SK-N-MC (cell line): ENCODE results near the gene TSPAN7.

Experiments
- DNase-seq: peaks from one replicate; pipeline ENCODE4 v3.0.0-alpha.2; 2011; ENCODE audit warnings: low read depth, low spot score
- H3K27ac ChIP-seq: fragments of 200-600 bp; sonication (generic); 2 replicates; pipeline ENCODE4 v1.5.1; 2016; ENCODE audit warnings: mixed run types
- H3K36me3 ChIP-seq: fragments of 200-600 bp; sonication (generic); 2 replicates; pipeline ENCODE4 v1.6.1; 2017; ENCODE audit warnings: antibody characterized with exemption, low read length, mixed read lengths; ENCODE audit not compliant: insufficient read depth
- H3K4me3 ChIP-seq: fragments of 200-600 bp; sonication (generic); 2 replicates; pipeline ENCODE4 v1.5.1; 2016
- H3K9ac ChIP-seq: fragments of 200-600 bp; sonication (generic); 2 replicates; pipeline ENCODE4 v1.8.0; 2017; ENCODE audit warnings: mixed run types, mixed read lengths; ENCODE audit not compliant: insufficient read length
- H3K9me3 ChIP-seq: fragments of 200-600 bp; sonication (generic); 2 replicates; pipeline ENCODE4 v1.6.1; 2017; ENCODE audit warnings: low read depth, mild to moderate bottlenecking, antibody characterized with exemption, low read length, moderate library complexity, mixed read lengths
- EZH2 ChIP-seq: fragments of 200-600 bp; sonication (generic); IDR thresholded peaks from one replicate; pipeline ENCODE4 v1.6.1; 2017; ENCODE audit warnings: antibody characterized with exemption
- FOXP2 ChIP-seq: optimal IDR thresholded peaks from 2 replicates; pipeline ENCODE3; 2011; ENCODE audit warnings: mild to moderate bottlenecking, moderate library complexity; ENCODE audit not compliant: insufficient read depth; ENCODE audit errors: extremely low read length, control extremely low read depth
- POLR2AphosphoS5 ChIP-seq: IDR thresholded peaks from 2 replicates; pipeline ENCODE4 v1.6.1; 2012; ENCODE audit warnings: mild to moderate bottlenecking, low read depth, low read length, borderline replicate concordance

The TSPAN7 gene

DNA sequence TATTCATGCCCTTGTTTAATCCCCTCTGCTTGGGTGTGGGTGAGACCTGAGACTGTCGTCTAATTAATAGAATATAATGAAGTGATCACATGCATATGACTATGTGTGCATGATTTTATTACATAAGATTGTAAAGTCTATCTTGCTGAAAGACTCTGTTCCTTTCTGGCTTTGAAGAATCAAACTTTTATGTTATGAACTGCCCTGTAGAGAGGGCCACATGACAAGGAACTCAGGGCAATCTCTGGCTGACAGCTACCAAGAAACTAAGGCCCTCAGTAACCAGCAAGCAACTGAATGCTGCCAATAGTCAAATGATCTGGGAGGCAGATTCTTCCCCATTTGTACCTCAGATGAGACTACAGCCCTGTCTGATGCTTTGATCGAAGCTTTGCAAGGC lies 13.5 kb downstream of the TSPAN7 start:
- Histone ChIP-seq H3K4me3 (no peak overlapping the region), H3K36me3 (no peaks in the 10 kb centered on the region), H3K27ac (no peak overlapping the region), H3K9ac (no peak overlapping the region), H3K9me3 (no peaks in the 10 kb centered on the region)
- DNase-seq = no peak
- TF ChIP-seq FOXP2 (no peak), EZH2 (no peak), POLR2AphosphoS5 (no peak)

DNA sequence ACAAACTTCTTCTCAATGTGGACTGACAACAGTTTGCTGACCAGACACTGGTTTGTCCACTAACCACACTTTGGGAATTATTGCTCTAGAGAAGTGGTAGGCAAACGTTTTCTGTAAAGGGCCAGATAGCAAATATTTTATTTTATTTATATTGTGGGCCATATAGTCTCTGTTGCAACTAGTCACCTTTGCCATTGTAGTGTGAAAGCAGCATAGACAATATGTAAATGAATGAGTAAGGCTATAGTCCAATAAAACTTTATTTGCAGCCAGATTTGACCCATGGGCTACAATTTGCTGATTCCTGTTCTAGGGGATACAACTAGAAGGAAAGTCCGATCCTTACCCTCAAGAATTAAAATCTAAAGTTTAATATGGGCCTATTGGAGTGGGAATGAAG lies 14.5 kb downstream of the TSPAN7 start:
- no peaks in the 10 kb centered on the region for H3K9me3 ChIP-seq
- no peaks in the 10 kb centered on the region for H3K36me3 ChIP-seq
- H3K9ac ChIP-seq = no peak overlapping the region
- H3K4me3 ChIP-seq = no peak overlapping the region
- no peak overlapping the region for H3K27ac ChIP-seq
- no peak for DNase-seq
- TF ChIP-seq FOXP2 (no peak), POLR2AphosphoS5 (no peak), EZH2 (no peak)

DNA sequence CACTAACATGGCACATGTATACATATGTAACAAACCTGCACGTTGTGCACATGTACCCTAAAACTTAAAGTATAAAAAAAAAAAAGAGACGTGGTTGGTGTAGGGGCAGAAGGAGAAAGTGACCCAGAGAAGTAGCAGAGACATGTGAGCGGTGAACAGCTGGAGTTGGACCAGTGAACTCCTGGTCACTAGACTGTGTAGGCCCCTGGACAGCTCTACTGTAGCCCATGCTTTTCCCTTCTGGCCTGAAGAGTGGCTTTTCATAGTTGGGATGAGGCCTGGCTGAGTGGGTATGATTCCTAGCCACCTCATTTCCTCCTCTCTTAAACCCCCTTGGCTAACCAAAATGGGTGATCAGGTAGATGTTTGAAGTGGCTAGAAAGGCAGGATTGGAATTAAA lies 16.4 kb downstream of the TSPAN7 start:
- DNase-seq = no peak
- TF ChIP-seq EZH2 = no peak
- no peak for TF ChIP-seq POLR2AphosphoS5
- TF ChIP-seq FOXP2 = no peak

DNA sequence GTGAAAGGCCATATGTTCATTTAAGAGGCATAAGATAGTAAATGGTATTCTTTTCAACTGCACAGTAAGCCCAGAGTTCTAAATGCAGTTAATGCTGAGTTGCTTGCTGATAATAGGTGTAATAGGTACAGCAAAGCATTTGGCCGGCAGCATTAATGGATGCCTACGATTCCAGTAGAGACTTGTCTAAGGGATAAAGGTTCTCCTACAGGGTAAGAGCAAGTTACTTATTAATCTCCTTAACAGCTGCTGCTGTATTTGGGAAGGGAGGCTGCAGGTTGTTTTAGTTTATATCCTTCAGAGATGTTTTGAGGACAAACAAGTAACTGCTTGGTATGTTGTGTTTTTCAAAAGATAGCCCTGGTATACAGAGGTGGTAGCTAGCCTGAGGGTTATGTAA lies 16.8 kb downstream of the TSPAN7 start:
- TF ChIP-seq POLR2AphosphoS5 (no peak), EZH2 (no peak), FOXP2 (no peak)
- no peak overlapping the region for H3K9ac ChIP-seq
- DNase-seq = no peak
- no peak overlapping the region for H3K27ac ChIP-seq
- H3K4me3 ChIP-seq = no peak overlapping the region
- no peaks in the 10 kb centered on the region for H3K9me3 ChIP-seq
- H3K36me3 ChIP-seq = no peaks in the 10 kb centered on the region

More for the DNA sequence above, 16.4 kb downstream of the TSPAN7 start:
- Histone ChIP-seq H3K4me3 (no peak overlapping the region), H3K27ac (no peak overlapping the region), H3K9me3 (no peaks in the 10 kb centered on the region), H3K9ac (no peak overlapping the region), H3K36me3 (no peaks in the 10 kb centered on the region)

DNA sequence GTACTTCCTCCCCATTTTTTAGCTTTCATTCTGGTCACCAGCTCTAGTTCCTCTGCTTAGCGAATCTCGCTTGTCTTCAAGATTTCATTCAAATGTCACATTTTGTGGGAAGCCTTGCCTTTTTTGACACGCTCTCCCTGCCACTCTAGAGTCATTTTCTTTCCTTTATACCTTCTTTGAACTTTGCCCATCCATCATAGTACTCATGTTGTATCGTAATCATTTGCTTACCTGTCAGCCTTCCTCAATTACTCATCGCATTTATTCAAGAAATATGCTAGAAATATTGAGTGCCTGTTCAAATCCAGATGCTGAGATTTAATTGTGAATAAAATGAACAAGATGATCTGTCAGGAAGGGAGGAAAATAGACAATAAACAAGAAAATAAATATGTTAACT lies 21.8 kb downstream of the TSPAN7 start:
- Histone ChIP-seq H3K9me3 (no peaks in the 10 kb centered on the region), H3K9ac (no peak overlapping the region), H3K36me3 (no peaks in the 10 kb centered on the region), H3K4me3 (no peak overlapping the region), H3K27ac (no peak overlapping the region)
- TF ChIP-seq POLR2AphosphoS5 = no peak
- TF ChIP-seq FOXP2 = no peak
- no peak for TF ChIP-seq EZH2
- DNase-seq = no peak

DNA sequence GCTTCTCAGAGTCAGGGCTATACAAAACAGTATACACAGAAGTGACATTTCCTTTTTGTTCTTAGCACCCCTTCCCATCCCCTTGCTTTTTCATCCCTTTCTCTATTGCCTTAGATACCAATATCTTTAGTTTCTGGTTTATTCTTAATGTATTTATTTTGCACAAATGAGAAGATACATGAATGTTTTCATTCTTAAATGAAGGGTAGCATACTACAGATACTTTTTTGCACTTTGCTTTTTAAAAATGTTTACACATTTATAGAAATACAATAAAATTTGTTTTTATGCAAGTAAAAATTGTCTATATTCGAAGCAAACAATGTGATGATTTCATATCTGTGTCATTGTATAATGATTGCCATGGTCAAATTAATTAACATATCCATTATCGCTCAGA lies 33.1 kb downstream of the TSPAN7 start:
- H3K27ac ChIP-seq = no peak overlapping the region
- no peak overlapping the region for H3K9ac ChIP-seq
- no peaks in the 10 kb centered on the region for H3K36me3 ChIP-seq
- H3K4me3 ChIP-seq = no peak overlapping the region
- no peak for DNase-seq
- 0 out of 2 replicates have a peak, but pooled peaks cover 2% of the 10 kb centered on the region for H3K9me3 ChIP-seq
- TF ChIP-seq EZH2 (no peak), FOXP2 (no peak), POLR2AphosphoS5 (no peak)

DNA sequence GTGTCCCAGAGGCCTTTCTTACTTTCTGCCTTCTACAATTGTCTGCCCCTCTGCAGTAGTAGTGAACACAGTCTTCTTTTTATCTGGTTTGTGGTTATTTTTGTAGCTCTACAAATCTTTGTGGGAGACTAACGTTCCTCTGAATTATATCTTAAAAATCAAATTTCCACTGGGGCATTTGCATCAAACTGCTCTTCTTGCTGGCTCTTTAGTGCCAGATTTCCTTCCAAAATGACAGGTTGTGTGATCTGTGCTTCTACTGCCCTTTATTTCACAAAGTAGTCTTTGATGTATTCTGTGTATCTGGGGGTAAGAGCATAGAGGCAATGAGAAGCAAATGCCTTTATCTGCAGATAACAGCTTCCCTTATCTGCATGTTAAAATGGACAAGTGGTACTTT lies 34.5 kb downstream of the TSPAN7 start:
- no peak overlapping the region for H3K4me3 ChIP-seq
- 0 out of 2 replicates have a peak, but pooled peaks cover 2% of the 10 kb centered on the region for H3K9me3 ChIP-seq
- no peak overlapping the region for H3K27ac ChIP-seq
- no peaks in the 10 kb centered on the region for H3K36me3 ChIP-seq
- no peak for DNase-seq
- TF ChIP-seq FOXP2 (no peak), POLR2AphosphoS5 (no peak), EZH2 (no peak)
- H3K9ac ChIP-seq = no peak overlapping the region

DNA sequence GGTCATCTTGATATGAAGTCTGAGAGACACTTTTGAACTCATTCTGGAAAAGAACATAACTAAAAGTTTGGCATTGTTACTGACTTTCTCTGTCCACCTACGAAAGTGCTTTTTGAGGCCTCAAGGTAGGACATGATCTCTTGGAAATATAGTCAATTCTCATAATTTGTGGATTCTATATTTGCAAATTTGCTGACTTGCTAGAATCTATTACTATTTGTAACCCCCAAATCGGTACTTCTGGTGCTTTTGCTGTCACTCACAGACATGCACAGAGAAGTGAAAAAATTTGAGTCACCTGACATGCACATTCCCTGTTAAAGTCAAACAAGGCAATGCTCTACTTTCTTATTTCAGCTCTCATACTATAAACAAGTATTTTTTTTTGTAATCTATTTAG lies 35.6 kb downstream of the TSPAN7 start:
- TF ChIP-seq POLR2AphosphoS5 = no peak
- TF ChIP-seq FOXP2 = no peak
- TF ChIP-seq EZH2 = no peak
- H3K27ac ChIP-seq = no peak overlapping the region
- no peak for DNase-seq
- no peaks in the 10 kb centered on the region for H3K36me3 ChIP-seq
- no peaks in the 10 kb centered on the region for H3K9me3 ChIP-seq
- H3K4me3 ChIP-seq = no peak overlapping the region
- no peak overlapping the region for H3K9ac ChIP-seq
